ENCODE results near the gene GZMB.
A peak's percentile ranks its signal among the peaks of the same experiment; 100 is the strongest.
"Not testable (repeated sequence)": the region's sequence is repeated elsewhere in the genome, so short reads cannot be mapped to it uniquely, and the experiment has no call there.

GZMB gene

GRCh38 chr14:24606297-24606696, 27.7 kb downstream of the GZMB start:
- DNase-seq (ENCODE audit: low read depth in 2 of 2): no peak
- no peak overlapping the region for H3K4me3 ChIP-seq (replicated peaks in 1 of 2; ENCODE audit: low read depth in 2 of 2, low read length in 2 of 2)
- no peak for TF ChIP-seq CTCF (IDR thresholded peaks at IDR 0.05; ENCODE audit: low read depth, low read length)

- peak; percentile 39 for TF ChIP-seq CTCF (IDR thresholded peaks at IDR 0.05; ENCODE audit: low read depth, low read length)
- no peak overlapping the region for H3K4me3 ChIP-seq (replicated peaks in 1 of 2; ENCODE audit: low read depth in 2 of 2, low read length in 2 of 2)
- peak in 1 of 2 donors; percentile 1 for DNase-seq (ENCODE audit: low read depth in 2 of 2)
Observed at GRCh38 chr14:24605435-24606190, 28.4 kb downstream of the GZMB start.

GRCh38 chr14:24597403-24597802, 36.6 kb downstream of the GZMB start:
- no peak overlapping the region for H3K4me3 ChIP-seq (replicated peaks in 1 of 2; ENCODE audit: low read depth in 2 of 2, low read length in 2 of 2)
- no peak for TF ChIP-seq CTCF (IDR thresholded peaks at IDR 0.05; ENCODE audit: low read depth, low read length)

GRCh38 chr14:24595073-24595808, 38.7 kb downstream of the GZMB start:
- no peak for TF ChIP-seq CTCF (IDR thresholded peaks at IDR 0.05; ENCODE audit: low read depth, low read length)
- H3K4me3 ChIP-seq (replicated peaks in 1 of 2; ENCODE audit: low read depth in 2 of 2, low read length in 2 of 2): no peak overlapping the region
- no peak for DNase-seq (ENCODE audit: low read depth in 2 of 2)

More at GRCh38 chr14:24597403-24597802, 36.6 kb downstream of the GZMB start:
- no peak for DNase-seq (ENCODE audit: low read depth in 2 of 2)

- not testable (repeated sequence) for H3K4me3 ChIP-seq (replicated peaks in 1 of 2; ENCODE audit: low read depth in 2 of 2, low read length in 2 of 2); DNase-seq (ENCODE audit: low read depth in 2 of 2)
Observed at GRCh38 chr14:24591004-24591403, 43.0 kb downstream of the GZMB start.

GRCh38 chr14:24584402-24584801, 49.6 kb downstream of the GZMB start:
- H3K4me3 ChIP-seq (replicated peaks in 1 of 2; ENCODE audit: low read depth in 2 of 2, low read length in 2 of 2); DNase-seq (ENCODE audit: low read depth in 2 of 2): not testable (repeated sequence)

Measured in cardiac fibroblast (primary cell).